OCI-LY7 (cell line): ENCODE results near the gene ARFGEF3.

ENCODE experiments used
- EZH2phosphoT487 ChIP-seq: fragments of 200-600 bp; sonication (generic); IDR thresholded peaks from 2 replicates; pipeline ENCODE4 v1.6.1; 2018; ENCODE audit warnings: low read depth, borderline replicate concordance, mild to moderate bottlenecking, mixed run types, antibody characterized with exemption, low read length, moderate library complexity, mixed read lengths
- TF ChIP-seq, protein P1 (sequence below): fragments of 200-600 bp; sonication (generic); conservative IDR thresholded peaks from 2 replicates; pipeline ENCODE4 v1.5.1; 2014; ENCODE audit warnings: mild to moderate bottlenecking, antibody characterized with exemption, low read length, moderate library complexity, mixed read lengths

- TF ChIP-seq, protein P1, sequence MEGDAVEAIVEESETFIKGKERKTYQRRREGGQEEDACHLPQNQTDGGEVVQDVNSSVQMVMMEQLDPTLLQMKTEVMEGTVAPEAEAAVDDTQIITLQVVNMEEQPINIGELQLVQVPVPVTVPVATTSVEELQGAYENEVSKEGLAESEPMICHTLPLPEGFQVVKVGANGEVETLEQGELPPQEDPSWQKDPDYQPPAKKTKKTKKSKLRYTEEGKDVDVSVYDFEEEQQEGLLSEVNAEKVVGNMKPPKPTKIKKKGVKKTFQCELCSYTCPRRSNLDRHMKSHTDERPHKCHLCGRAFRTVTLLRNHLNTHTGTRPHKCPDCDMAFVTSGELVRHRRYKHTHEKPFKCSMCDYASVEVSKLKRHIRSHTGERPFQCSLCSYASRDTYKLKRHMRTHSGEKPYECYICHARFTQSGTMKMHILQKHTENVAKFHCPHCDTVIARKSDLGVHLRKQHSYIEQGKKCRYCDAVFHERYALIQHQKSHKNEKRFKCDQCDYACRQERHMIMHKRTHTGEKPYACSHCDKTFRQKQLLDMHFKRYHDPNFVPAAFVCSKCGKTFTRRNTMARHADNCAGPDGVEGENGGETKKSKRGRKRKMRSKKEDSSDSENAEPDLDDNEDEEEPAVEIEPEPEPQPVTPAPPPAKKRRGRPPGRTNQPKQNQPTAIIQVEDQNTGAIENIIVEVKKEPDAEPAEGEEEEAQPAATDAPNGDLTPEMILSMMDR, result no peak
- TF ChIP-seq EZH2phosphoT487, result no peak
Measured at GRCh38 chr6:138226700-138227315, 65.1 kb downstream of the ARFGEF3 start.
